AG04450 (cell line): Measurements from ENCODE around the gene ISL2. TPM values are rescaled to one million over a fixed set of nuclear protein-coding genes. Genes with fewer than 3 reads are reported as not detected.

Experiments used
- CTCF ChIA-PET: fragments of 300-600, 350-600 bp; formaldehyde crosslinking; extraction: SDS; loops from one replicate; lab custom pipeline; 2022; ENCODE audit warnings: antibody characterized with exemption, inconsistent platforms; lab: Charles Lee
- POLR2A ChIA-PET: fragments of 350-600 bp; formaldehyde crosslinking; extraction: SDS; loops from one replicate; lab custom pipeline; 2021; ENCODE audit warnings: antibody characterized with exemption, inconsistent platforms; lab: Yijun Ruan, JAX
- DNase-seq: peaks from one replicate; pipeline ENCODE4 v3.0.0-alpha.2; 2011; ENCODE audit warnings: low read depth, low spot score
- H3K27ac ChIP-seq: one replicate; pipeline ENCODE4 v1.5.1; 2012; ENCODE audit warnings: low read depth, low read length, control low read depth
- H3K27me3 ChIP-seq: one replicate; pipeline ENCODE4 v1.6.0; 2012; ENCODE audit warnings: low read length; ENCODE audit not compliant: control insufficient read depth, insufficient read depth
- H3K4me3 ChIP-seq: 2 replicates; pipeline ENCODE4 v1.5.1; 2011; ENCODE audit warnings: mild to moderate bottlenecking, low read depth, low read length, control low read depth
- H3K9me3 ChIP-seq: 2 replicates; pipeline ENCODE4 v1.5.1; 2012; ENCODE audit warnings: low read length; ENCODE audit not compliant: control insufficient read depth, insufficient read depth
- polyA plus RNA-seq: library from polyadenylated mRNA; depleted of rRNA; stranded (reverse); fragments of >200 nt; gene quantifications from 2 replicates; pipeline ENCODE4 v1.2.3, GENCODE V29; 2011
- TF ChIP-seq, protein P1 (sequence below): IDR thresholded peaks from 2 replicates; pipeline ENCODE4 v1.5.1; 2011; ENCODE audit warnings: low read depth, low read length, control low read depth, inconsistent platforms

ISL2 gene
- polyA plus RNA-seq, 1 experiment = 0.83 TPM

DNA sequence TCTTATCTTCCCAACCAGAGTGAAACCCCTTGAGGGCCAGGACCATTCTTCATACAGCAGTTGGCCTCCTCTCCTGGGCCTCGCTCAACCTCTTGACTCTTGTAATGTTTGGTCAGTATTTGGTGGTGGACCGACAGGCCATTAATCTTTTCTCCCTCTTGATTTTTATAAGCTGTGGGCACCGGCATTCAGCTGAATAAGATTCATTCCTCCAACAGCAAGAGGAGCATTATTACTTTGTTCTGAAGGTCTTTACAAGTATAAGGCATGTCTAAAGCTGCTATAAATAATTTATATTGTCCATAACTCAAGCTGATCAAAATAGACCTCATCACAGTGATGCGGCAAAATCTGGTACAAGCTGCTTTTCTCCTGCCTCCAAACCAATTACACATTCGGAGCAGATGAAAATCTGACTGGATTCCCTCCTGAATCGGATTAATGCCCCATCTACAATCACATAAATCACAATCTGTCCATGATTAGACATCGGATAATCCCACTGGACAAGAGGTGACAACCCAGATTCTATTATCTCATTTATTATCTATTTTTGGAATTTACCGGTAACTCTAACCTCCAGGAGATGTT is 8.4 kb upstream of the ISL2 start:
- ChIA-PET CTCF (interaction anchor here (1.2 to 1.4 kb wide), 2 partner anchors 92 to 137 kb away, joined by 3 read pairs; no protein-coding TSS in a partner anchor), POLR2A (no interaction called here)
- Histone ChIP-seq H3K27me3 (peaks cover 9% of the 10 kb centered on the region), H3K27ac (no peak overlapping the region), H3K9me3 (no peaks in the 10 kb centered on the region), H3K4me3 (no peak overlapping the region)
- TF ChIP-seq, protein P1, sequence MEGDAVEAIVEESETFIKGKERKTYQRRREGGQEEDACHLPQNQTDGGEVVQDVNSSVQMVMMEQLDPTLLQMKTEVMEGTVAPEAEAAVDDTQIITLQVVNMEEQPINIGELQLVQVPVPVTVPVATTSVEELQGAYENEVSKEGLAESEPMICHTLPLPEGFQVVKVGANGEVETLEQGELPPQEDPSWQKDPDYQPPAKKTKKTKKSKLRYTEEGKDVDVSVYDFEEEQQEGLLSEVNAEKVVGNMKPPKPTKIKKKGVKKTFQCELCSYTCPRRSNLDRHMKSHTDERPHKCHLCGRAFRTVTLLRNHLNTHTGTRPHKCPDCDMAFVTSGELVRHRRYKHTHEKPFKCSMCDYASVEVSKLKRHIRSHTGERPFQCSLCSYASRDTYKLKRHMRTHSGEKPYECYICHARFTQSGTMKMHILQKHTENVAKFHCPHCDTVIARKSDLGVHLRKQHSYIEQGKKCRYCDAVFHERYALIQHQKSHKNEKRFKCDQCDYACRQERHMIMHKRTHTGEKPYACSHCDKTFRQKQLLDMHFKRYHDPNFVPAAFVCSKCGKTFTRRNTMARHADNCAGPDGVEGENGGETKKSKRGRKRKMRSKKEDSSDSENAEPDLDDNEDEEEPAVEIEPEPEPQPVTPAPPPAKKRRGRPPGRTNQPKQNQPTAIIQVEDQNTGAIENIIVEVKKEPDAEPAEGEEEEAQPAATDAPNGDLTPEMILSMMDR = no peak
- DNase-seq = no peak

DNA sequence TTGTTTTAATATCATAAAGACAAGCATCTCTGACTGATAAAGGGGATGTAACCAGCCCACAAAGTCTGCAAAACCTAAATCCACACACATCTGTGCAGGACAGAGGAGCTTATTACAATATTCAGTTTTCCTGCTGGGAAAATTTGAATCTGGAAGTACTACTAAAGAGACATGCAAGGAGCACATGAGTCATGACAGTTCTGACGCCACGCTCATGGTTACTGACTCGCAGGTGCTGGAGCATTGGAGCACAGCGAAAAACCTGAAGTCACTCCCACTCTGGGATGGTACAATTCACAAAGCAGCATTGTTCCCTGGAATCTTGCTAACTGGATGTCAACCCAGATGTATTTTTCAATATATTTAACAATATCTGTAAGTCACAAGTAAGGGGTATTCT is 7.6 kb upstream of the ISL2 start:
- POLR2A ChIA-PET = no interaction called here
- Histone ChIP-seq H3K27ac (no peak overlapping the region), H3K4me3 (no peak overlapping the region), H3K27me3 (peaks cover 8% of the 10 kb centered on the region), H3K9me3 (no peaks in the 10 kb centered on the region)
- TF ChIP-seq, protein P1 = no peak
- no peak for DNase-seq
- CTCF ChIA-PET = interaction anchor here (1.0 to 2.2 kb wide), 6 partner anchors 22 to 537 kb away, joined by 3 to 15 read pairs (median 3); no protein-coding TSS in a partner anchor

DNA sequence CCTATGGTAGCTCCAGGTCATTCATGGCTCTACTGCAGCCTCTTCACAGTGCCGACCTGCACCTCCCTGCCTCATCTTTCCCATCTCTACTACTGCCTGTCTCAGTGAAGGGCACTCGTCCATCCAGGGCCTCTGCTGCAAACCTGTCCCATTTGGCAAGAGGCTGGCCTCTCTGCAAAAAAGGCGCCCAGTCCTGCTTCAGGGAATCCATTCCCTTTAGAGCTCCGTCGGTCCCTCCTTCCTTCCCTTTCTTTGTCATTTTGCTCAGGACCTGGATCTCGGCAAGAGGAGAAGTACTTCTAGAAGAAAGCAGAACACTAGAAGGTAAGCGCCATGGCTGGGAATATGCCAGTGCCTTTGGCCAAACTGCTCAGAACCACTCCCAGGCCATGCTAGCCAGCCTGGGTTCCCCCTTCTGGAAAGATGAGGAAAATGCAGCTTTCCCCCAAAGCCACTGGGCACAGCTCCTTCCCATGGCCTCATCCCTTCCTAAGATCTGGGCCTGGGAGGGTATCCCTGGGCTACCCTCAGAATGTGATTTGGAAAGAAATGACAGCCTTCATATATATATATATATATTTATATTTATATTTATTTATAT is 6.4 kb upstream of the ISL2 start:
- CTCF ChIA-PET = interaction anchor here (0.5 to 2.2 kb wide), 20 partner anchors 13 to 536 kb away, joined by 3 to 15 read pairs (median 4); no protein-coding TSS in a partner anchor
- DNase-seq = no peak
- TF ChIP-seq, protein P1 = peak; percentile 71
- Histone ChIP-seq H3K27ac (no peak overlapping the region), H3K27me3 (peaks cover 7% of the 10 kb centered on the region), H3K9me3 (no peaks in the 10 kb centered on the region; the same call in 1 of the 2 replicates), H3K4me3 (no peak overlapping the region)
- POLR2A ChIA-PET = no interaction called here

DNA sequence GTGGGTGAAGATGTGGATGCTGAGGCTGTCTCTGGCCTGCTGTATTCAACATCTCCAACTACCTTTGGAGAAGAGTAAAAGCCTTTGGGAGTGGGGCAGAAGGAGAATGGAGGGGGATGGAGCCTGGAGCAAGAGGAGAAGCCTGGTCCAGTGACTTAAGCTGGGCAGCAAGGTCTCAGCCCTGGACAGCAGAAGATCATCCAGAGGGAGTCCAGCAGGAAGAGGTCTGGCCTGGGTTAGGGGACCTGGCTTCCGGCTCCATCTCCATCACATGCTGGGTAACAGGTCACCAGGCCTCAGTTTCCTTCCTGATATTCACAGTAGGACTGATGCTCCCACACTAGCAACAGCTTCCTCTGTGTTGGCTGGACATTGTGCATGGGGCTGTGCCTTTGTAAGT is 3.8 kb upstream of the ISL2 start:
- H3K4me3 ChIP-seq = no peak overlapping the region
- ChIA-PET CTCF (interaction anchor here (2.1 kb wide), 1 partner anchor 97 kb away, joined by 6 read pairs; no protein-coding TSS in a partner anchor), POLR2A (no interaction called here)
- DNase-seq = no peak
- TF ChIP-seq, protein P1 = no peak
- H3K27me3 ChIP-seq = peaks cover 17% of the 10 kb centered on the region
- no peaks in the 10 kb centered on the region; the same call in 1 of the 2 replicates for H3K9me3 ChIP-seq
- no peak overlapping the region for H3K27ac ChIP-seq

DNA sequence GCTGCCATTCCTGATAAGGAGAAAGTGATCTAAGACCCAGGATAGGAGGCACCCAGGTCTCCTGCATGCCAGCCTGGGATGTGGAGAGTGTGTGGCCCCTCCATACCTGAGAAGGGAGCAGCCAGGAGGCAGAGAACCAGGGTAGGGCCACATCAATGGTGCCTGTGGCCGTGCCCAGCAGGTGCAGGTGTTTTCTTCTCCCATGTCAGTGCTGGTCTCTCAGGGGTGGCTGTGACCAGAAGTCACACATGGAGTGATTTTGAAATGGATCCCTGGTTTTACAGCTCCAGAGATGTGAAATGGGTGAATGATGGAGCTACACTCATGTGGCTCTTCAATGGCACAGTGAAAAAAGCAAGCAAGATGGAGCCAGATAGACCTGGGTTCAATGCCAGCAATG is 3.3 kb upstream of the ISL2 start:
- DNase-seq = no peak
- H3K27ac ChIP-seq = no peak overlapping the region
- no peaks in the 10 kb centered on the region; the same call in 1 of the 2 replicates for H3K9me3 ChIP-seq
- TF ChIP-seq, protein P1 = no peak
- H3K4me3 ChIP-seq = no peak overlapping the region
- H3K27me3 ChIP-seq = peaks cover 20% of the 10 kb centered on the region
- ChIA-PET POLR2A (no interaction called here), CTCF (interaction anchor here (1.5 to 2.1 kb wide), 2 partner anchors 98 to 149 kb away, joined by 5 to 6 read pairs; no protein-coding TSS in a partner anchor)
